ENCODE measurements around the gene TRERF1.

TRERF1 gene

DNA sequence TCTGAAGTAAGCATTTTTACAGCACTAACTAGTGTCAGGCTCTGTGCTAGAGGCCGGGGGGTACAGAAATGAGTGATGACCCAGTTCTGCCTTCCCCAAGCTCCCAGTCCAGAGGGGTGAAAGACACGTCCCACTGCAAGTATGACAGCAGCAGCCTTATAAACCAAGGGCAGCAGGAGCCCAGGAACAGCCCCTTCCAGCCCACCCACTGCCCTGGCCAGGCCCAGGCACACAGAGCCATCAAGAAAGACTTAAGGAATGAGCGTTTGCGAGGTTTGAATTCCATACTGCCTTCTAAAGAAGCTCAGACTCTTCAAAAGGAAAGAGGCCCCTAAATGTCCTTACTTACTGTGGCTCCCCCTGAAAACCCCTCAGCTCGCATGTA lies 10.0 kb downstream of the TRERF1 start:
- Histone ChIP-seq H3K9me3 (ENCODE audit: low read length) (no peaks in the 10 kb centered on the region), H3K27me3 (ENCODE audit: insufficient read depth, low read length) (no peaks in the 10 kb centered on the region; the same call in 1 of the 2 replicates), H3K79me2 (ENCODE audit: insufficient read depth, low read length) (no peaks in the 10 kb centered on the region), H3K4me3 (ENCODE audit: low read depth, low read length, poor library complexity, severe bottlenecking) (no peak overlapping the region), H3K36me3 (ENCODE audit: insufficient read depth, low read length) (no peaks in the 10 kb centered on the region), H3K4me1 (ENCODE audit: insufficient read depth, low read length, severe bottlenecking) (no peaks in the 10 kb centered on the region), H3K4me2 (ENCODE audit: low read length) (no peak overlapping the region), H3K9me2 (ENCODE audit: low read depth, low read length) (no peaks in the 10 kb centered on the region), H3F3A (ENCODE audit: insufficient read depth, low read length) (no peaks in the 10 kb centered on the region), H3K9ac (ENCODE audit: low read length) (no peak overlapping the region), H4K20me1 (ENCODE audit: insufficient read depth, low read length) (no peaks in the 10 kb centered on the region), H3K27ac (ENCODE audit: low read depth, low read length, poor library complexity, severe bottlenecking) (no peak overlapping the region), H2AFZ (ENCODE audit: low read length) (no peak overlapping the region)
- no peak for TF ChIP-seq EZH2 (IDR thresholded peaks at IDR 0.05; ENCODE audit: borderline replicate concordance, low read length)
- TF ChIP-seq, protein P1, sequence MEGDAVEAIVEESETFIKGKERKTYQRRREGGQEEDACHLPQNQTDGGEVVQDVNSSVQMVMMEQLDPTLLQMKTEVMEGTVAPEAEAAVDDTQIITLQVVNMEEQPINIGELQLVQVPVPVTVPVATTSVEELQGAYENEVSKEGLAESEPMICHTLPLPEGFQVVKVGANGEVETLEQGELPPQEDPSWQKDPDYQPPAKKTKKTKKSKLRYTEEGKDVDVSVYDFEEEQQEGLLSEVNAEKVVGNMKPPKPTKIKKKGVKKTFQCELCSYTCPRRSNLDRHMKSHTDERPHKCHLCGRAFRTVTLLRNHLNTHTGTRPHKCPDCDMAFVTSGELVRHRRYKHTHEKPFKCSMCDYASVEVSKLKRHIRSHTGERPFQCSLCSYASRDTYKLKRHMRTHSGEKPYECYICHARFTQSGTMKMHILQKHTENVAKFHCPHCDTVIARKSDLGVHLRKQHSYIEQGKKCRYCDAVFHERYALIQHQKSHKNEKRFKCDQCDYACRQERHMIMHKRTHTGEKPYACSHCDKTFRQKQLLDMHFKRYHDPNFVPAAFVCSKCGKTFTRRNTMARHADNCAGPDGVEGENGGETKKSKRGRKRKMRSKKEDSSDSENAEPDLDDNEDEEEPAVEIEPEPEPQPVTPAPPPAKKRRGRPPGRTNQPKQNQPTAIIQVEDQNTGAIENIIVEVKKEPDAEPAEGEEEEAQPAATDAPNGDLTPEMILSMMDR (IDR thresholded peaks at IDR 0.05; ENCODE audit: low read length), result no peak

DNA sequence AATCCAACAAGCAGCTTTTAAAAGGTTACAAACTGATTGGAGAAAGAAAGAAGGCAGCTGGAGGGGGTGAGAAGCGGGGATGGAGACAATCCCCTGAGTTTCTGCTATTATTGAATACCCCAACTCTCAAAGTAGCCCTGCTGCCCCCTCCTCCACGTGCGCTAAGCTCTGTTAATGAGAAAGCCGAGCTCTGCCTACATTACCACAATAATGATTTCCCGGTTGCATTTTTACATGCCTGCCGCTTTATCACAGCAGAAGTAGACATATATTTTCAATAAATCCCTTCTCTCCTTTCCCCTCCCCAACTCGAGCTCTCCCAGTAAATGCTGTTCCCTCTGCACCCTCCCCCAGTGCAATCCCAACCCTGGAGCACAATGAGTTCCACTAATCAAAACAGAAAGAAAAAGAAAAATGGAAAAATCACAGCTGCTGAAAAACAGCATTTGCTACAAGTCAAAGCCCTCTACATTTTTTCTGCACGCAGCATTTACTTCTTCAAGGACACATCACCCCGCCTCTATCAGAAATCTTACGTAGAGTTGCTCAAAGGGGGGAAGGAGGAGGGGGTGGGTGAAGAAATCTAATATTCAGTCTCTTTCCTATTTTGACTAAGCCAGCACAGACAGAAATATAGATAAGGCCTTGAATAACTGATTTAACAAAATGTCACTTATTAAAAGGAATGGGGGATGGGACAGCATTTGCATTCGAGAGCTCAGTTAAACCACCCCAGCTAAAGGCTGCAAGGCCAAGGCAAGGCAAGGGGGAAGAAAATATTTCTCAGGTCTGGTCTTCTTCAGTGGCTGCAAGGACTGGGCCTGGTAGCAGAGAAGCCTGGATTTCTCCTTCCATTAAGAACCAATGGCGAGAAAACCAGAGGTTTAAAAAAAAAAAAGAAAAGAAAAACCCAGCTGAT lies 10.7 kb downstream of the TRERF1 start:
- Histone ChIP-seq H3K9me3 (ENCODE audit: low read length) (no peaks in the 10 kb centered on the region), H4K20me1 (ENCODE audit: insufficient read depth, low read length) (no peaks in the 10 kb centered on the region), H3K27ac (ENCODE audit: low read depth, low read length, poor library complexity, severe bottlenecking) (no peak overlapping the region), H3K4me3 (ENCODE audit: low read depth, low read length, poor library complexity, severe bottlenecking) (no peak overlapping the region), H2AFZ (ENCODE audit: low read length) (no peak overlapping the region), H3K36me3 (ENCODE audit: insufficient read depth, low read length) (no peaks in the 10 kb centered on the region), H3K79me2 (ENCODE audit: insufficient read depth, low read length) (no peaks in the 10 kb centered on the region), H3K9ac (ENCODE audit: low read length) (no peak overlapping the region), H3K4me2 (ENCODE audit: low read length) (no peak overlapping the region), H3F3A (ENCODE audit: insufficient read depth, low read length) (no peaks in the 10 kb centered on the region), H3K4me1 (ENCODE audit: insufficient read depth, low read length, severe bottlenecking) (no peaks in the 10 kb centered on the region), H3K9me2 (ENCODE audit: low read depth, low read length) (no peaks in the 10 kb centered on the region), H3K27me3 (ENCODE audit: insufficient read depth, low read length) (no peaks in the 10 kb centered on the region; the same call in 1 of the 2 replicates)
- no peak for TF ChIP-seq EZH2 (IDR thresholded peaks at IDR 0.05; ENCODE audit: borderline replicate concordance, low read length)
- TF ChIP-seq, protein P1 (IDR thresholded peaks at IDR 0.05; ENCODE audit: low read length), result no peak

DNA sequence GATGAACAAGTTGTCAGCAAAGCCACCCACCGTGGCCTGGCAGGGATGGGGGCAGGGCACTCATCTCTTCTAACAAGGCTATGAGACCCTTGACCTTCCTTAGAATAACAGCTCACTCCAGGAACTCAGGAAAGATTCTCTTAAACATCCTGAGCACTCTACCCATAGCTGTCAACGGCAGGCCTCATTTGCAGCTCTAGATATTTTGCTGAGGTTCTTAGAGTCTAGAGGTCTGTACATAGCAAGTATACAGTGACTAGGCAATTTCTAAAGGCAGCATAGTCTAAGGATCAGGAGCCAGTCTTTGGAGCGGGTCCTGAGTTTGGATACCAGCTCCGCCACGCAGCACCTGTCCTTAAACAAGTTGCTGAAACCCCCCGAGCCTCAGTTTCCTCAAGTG lies 11.7 kb downstream of the TRERF1 start:
- no peak overlapping the region for H3K9ac ChIP-seq (ENCODE audit: low read length)

More for the DNA sequence above, 11.7 kb downstream of the TRERF1 start:
- H3K4me2 ChIP-seq (ENCODE audit: low read length), result no peak overlapping the region
- H3K79me2 ChIP-seq (ENCODE audit: insufficient read depth, low read length), result no peaks in the 10 kb centered on the region
- H3K9me2 ChIP-seq (ENCODE audit: low read depth, low read length), result no peaks in the 10 kb centered on the region
- H3K4me3 ChIP-seq (ENCODE audit: low read depth, low read length, poor library complexity, severe bottlenecking), result no peak overlapping the region
- no peaks in the 10 kb centered on the region for H4K20me1 ChIP-seq (ENCODE audit: insufficient read depth, low read length)
- no peak for TF ChIP-seq EZH2 (IDR thresholded peaks at IDR 0.05; ENCODE audit: borderline replicate concordance, low read length)
- TF ChIP-seq, protein P1 (IDR thresholded peaks at IDR 0.05; ENCODE audit: low read length), result no peak
- no peak overlapping the region for H3K27ac ChIP-seq (ENCODE audit: low read depth, low read length, poor library complexity, severe bottlenecking)
- H3K9me3 ChIP-seq (ENCODE audit: low read length), result no peaks in the 10 kb centered on the region
- no peaks in the 10 kb centered on the region; the same call in 1 of the 2 replicates for H3K27me3 ChIP-seq (ENCODE audit: insufficient read depth, low read length)
- H3K4me1 ChIP-seq (ENCODE audit: insufficient read depth, low read length, severe bottlenecking), result no peaks in the 10 kb centered on the region
- H2AFZ ChIP-seq (ENCODE audit: low read length), result no peak overlapping the region
- no peaks in the 10 kb centered on the region; the same call in 1 of the 2 replicates for H3K36me3 ChIP-seq (ENCODE audit: insufficient read depth, low read length)
- H3F3A ChIP-seq (ENCODE audit: insufficient read depth, low read length), result no peaks in the 10 kb centered on the region

All from OCI-LY1 (cell line).